Activated CD4-positive, alpha-beta T cell treated with anti-CD3 and anti-CD28 coated beads, Interleukin-2, amount 50 U/mL, for 1 hour (primary cell): ENCODE results near the gene CACNA2D2.
A peak's percentile ranks its signal among the peaks of the same experiment; 100 is the strongest.

ENCODE experiments used
- DNase-seq: peaks from one replicate; pipeline ENCODE4 v3.0.0-alpha.2; 2020

Gene CACNA2D2

GRCh38 chr3:50455161-50456018 is 48.0 kb downstream of the CACNA2D2 start:
- DNase-seq = no peak

GRCh38 chr3:50454481-50455070 is 48.9 kb downstream of the CACNA2D2 start:
- DNase-seq = no peak

GRCh38 chr3:50453907-50454306 is 49.5 kb downstream of the CACNA2D2 start:
- no peak for DNase-seq

- DNase-seq = peak; percentile 46
Measured at GRCh38 chr3:50450209-50450921, 53.1 kb downstream of the CACNA2D2 start.

GRCh38 chr3:50448752-50449539 is 54.5 kb downstream of the CACNA2D2 start:
- no peak for DNase-seq

DNA sequence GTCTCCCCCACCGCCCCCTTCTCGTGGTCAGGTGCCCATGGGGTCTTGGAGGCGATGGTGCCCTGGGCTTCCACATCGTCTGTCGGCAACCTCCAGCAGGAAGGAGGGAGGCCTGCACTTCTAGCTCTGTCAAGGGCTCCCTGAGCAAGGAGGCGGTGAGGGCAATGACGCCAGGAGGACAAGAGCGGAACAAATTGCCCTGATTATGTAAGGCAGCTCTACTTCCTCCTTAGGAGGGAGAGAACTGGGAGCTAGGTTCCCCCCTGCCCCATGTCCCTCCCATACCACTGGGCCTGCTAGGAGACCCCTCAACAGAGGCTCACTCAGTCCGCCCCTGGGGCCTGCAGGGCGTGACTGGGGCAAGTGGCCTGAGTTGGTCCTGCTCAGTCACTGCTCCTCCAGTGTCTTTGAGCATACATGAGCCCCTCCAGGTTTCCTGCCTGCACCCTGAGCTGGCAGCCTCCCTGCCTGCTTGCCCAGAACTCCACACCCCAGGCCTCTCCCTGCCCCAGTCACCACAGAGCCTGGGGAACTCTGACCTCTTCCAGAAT is 56.1 kb downstream of the CACNA2D2 start:
- no peak for DNase-seq

- DNase-seq = no peak
Measured at GRCh38 chr3:50445919-50446318, 57.5 kb downstream of the CACNA2D2 start.

DNA sequence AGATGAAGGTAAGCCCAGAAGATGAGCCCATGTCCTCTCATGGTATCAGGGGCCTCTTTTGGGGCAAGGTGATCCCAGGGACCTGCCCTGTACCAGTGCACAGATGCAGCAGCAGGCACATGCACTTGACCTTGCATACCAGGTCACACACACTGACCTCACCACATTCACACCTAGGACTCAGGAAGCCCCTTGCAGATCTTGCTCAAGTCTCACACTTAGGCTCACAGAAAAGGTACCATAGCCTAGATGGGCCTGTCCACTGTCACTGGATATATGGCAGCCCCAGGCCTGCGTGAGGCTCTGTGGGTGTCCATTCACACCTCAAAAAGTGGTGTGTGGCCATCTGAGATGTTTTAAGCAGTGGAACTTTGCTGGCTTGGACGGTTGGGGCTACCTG is 58.7 kb downstream of the CACNA2D2 start:
- no peak for DNase-seq

DNA sequence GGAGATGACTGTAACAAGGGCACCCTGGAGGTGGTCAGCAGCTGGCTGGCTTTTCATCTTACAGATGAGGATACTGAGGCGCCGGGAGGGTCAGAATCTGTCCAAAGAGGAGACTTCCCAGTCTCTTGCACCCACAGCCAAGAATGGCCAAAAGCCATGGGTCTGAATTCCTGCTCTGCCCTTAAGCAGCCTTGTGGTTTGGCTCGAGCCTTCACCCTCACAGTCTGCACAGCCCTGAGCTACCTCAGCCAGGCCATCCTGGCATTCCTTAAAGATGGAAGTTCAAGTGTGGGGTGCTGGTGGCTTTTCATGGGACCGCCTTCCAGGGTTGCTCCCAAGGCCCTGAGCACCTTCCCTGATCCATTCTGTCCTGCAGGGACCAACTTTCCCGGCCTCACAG is 59.2 kb downstream of the CACNA2D2 start:
- no peak for DNase-seq

GRCh38 chr3:50442945-50443579 is 60.4 kb downstream of the CACNA2D2 start:
- DNase-seq = no peak

DNA sequence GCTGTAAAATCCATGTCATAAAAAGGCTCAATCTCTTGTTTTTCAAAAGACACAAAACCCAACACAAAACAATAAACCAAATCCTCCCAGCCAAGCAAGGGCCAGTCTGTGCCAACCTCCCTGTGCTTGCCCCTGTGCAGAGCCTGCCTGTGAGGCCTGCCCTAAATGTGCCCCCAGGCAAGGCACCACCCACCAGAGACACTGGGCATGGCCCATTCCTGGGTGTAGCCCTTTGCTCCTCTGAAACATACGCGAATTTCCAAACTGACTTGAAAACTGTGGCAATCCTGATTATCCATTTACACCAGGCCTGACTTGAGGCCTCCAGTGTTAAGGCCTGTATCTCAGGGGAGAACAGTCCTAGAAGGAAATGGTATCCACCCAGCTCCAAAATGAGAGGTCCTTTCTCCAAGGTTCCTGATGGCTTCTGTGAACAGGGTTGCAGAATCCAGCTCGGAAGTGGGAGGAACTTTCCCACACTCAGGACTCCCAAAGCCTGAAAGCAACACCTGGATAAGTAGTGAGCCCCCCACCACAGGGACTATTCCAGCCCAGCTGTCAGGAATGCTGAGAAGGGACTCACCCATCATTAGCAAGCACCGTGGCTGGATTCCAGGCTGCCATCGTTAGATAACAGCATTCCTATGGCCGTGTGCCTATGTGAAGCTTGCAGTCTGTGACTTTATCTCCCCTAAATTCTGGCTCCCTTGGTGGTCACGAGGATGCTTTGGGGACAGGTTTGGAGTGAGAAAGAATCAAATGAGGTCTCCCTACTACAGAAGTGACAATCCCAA is 61.8 kb downstream of the CACNA2D2 start:
- DNase-seq = no peak

GRCh38 chr3:50436114-50436674 is 67.2 kb downstream of the CACNA2D2 start:
- DNase-seq = peak; percentile 74

DNA sequence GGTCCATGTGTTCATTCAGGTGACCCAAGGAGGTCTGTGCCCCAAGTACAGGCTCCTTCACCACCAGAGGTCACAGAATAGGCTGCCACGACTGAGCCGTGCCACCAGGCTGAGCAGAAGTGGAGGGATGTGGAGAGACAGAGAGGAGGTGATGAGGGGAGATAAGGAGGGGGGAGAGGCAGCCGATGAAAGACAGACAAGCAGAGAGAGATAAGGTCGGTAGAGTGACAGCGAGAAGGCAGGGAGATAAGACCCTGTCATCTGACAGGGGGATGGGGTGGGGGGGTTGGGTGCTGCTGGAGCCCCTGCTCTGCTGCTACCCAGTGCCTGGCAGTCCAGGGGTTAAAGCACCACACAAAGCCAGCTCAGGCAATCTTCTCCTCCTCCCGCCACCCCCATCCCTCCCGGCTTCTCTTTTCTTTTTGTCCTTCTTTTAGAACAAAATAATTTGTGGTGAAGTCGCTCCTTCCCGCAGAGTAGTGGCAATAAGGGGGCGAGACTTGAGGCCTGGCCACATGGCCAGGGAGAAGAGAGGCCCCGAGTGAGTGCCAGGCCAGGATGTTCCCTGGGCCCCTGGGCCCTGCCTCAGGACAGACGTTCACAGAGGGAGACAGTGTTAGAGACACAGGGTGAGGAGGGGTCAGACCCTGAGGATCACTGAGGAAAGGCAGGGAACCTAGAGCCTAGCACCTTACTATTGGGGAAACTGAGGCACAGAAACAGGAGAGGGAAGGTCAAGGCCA is 67.9 kb downstream of the CACNA2D2 start:
- no peak for DNase-seq

DNA sequence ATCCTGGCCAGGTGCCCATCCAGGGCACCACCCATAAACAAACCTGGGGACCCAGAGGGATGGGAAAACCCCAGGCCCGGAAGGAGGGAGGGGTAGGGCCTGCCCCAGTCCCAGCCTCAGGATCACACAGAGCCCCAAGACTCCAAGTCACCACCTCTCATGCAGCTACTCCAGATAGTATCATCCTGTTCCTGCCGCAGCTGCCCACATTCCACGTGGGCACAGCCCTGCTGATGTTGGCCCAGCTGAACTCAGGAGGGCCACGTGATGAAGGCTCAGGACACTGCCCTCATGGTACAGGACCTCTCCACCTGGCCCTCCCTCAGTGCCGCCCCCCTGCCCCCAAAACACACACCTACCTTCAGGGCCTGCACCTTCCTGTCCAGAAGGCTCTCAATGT is 69.5 kb downstream of the CACNA2D2 start:
- no peak for DNase-seq

DNA sequence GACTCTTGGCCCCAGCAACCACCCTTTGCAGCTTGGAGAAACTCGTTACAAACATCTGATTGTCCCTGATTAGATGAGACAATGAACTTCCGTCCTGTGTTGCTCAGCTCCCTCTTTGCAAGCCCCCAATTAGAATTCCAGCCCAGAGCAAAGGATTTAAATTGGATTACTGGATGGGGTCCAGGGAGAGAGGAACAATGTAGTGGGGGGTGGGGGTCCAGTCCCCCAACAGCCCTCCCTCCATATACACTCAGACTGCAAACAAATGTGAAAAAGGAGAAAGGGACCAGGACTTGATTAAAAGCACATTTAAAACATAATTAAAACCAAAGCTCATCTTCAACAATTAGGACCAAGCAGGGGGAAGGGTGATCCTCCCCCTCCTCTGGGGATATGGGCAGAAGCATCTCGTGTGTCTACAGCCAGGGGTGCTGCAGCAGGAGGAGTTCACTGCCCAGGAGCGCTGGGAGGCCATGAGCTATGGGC is 72.4 kb downstream of the CACNA2D2 start:
- DNase-seq = no peak

GRCh38 chr3:50430191-50430590 is 73.2 kb downstream of the CACNA2D2 start:
- no peak for DNase-seq

GRCh38 chr3:50428007-50428633 is 75.3 kb downstream of the CACNA2D2 start:
- no peak for DNase-seq

- DNase-seq = no peak
Measured at GRCh38 chr3:50427217-50427616, 76.2 kb downstream of the CACNA2D2 start.

GRCh38 chr3:50425911-50426310 is 77.5 kb downstream of the CACNA2D2 start:
- DNase-seq = no peak

DNA sequence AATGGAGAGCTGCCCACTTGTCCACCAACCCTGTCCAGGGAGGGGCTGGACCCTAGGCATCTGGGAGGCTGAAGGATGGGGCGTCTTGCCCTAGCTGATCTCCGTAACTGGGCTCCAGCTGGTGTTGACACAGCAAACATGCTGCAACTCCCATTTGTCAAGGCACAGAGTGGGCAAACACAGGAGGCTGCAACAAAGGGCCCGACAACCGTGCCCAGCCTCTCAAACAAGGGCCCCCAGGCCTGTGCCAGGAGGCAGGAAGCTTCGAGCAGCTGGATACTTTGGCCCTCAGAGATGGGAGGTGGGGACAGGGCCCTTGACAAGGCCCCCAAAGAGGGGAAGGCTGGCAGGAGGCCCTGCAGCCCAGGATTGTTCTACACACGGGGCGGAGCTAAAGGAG is 79.9 kb downstream of the CACNA2D2 start:
- DNase-seq = no peak
